HG03521 (cell line): ENCODE results near the gene PHEX.

Source experiments
- ATAC-seq: cut with Tn5 transposase; IDR thresholded peaks from one replicate; pipeline ENCODE4 v1.9.1; 2021; ENCODE audit warnings: mild to moderate bottlenecking, moderate library complexity; ENCODE audit not compliant: unreplicated experiment

Gene PHEX

GRCh38 chrX:22039541-22039940, 7.4 kb downstream of the PHEX start:
- no peak for ATAC-seq

- no peak for ATAC-seq
These were observed 8.1 kb downstream of the PHEX start for GRCh38 chrX:22040184-22040583.

GRCh38 chrX:22041907-22042530, 9.9 kb downstream of the PHEX start:
- ATAC-seq: no peak

GRCh38 chrX:22043872-22044271, 11.7 kb downstream of the PHEX start:
- no peak for ATAC-seq

DNA sequence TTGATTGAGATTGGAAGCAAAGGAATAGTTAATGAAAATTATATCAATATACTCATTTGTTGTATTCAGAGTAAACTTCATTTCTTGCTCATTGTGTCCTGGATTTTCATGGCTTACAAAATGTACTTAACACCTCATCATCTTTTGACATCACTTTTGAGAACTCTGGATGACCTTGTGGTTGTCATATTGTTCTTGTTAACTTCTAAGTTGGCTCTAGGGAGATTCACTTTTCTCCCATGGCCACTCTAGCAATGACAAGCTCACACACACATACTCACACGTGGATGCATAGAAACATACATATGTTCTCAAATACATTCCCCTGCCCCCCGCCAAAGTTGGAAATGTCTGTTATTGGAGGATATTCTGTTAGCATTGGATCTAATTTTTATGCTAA, 15.3 kb downstream of the PHEX start:
- ATAC-seq: no peak

GRCh38 chrX:22053481-22053880, 21.4 kb downstream of the PHEX start:
- ATAC-seq: no peak

GRCh38 chrX:22056235-22056634, 24.1 kb downstream of the PHEX start:
- no peak for ATAC-seq

- ATAC-seq: no peak
These were observed 25.5 kb downstream of the PHEX start for GRCh38 chrX:22057667-22058066.

GRCh38 chrX:22059775-22060174, 27.6 kb downstream of the PHEX start:
- no peak for ATAC-seq

- ATAC-seq: peak; percentile 47
These were observed 28.5 kb downstream of the PHEX start for GRCh38 chrX:22060415-22061280.

DNA sequence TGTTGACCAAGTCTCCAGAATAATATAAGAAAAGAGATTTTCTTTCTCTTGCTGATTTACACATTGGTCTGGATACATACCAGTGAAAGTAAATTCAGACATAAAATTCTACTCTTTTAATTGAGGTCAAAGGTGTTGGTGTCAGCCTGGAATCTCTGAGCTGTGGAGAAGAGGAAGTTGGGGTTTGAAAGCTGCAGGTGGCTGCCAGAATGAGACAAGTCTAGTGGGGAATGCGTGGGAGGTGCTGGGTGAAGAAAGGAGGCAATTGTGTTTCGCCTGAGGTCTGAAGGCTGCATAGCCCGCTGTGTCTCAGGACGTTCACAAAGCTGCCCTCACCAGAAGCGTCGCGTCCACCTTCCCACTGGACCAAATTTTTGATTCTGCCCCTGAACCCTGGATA, 31.2 kb downstream of the PHEX start:
- peak; percentile 69 for ATAC-seq

- ATAC-seq: no peak
These were observed 37.5 kb downstream of the PHEX start for GRCh38 chrX:22069586-22069985.

DNA sequence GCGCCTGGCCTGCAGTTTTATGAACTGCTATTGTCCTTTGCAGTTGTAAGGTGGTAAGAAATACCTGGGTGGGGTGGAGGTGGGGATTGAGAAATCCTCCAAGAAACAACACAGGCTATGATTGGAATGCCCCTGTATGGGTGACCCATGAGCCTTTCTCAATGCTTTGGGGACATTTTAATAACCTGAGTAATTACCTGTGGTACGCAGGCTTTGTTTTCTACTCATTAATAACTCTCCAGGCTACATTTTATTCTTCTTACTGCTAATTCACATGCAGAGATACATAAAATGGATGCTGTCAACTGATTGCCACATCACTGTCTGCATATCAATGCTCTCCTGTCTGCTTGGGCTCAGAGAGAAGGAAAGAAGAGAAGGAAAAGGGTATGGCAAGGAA, 41.8 kb downstream of the PHEX start:
- no peak for ATAC-seq

- ATAC-seq: no peak
These were observed 46.0 kb downstream of the PHEX start for GRCh38 chrX:22078117-22078516.

DNA sequence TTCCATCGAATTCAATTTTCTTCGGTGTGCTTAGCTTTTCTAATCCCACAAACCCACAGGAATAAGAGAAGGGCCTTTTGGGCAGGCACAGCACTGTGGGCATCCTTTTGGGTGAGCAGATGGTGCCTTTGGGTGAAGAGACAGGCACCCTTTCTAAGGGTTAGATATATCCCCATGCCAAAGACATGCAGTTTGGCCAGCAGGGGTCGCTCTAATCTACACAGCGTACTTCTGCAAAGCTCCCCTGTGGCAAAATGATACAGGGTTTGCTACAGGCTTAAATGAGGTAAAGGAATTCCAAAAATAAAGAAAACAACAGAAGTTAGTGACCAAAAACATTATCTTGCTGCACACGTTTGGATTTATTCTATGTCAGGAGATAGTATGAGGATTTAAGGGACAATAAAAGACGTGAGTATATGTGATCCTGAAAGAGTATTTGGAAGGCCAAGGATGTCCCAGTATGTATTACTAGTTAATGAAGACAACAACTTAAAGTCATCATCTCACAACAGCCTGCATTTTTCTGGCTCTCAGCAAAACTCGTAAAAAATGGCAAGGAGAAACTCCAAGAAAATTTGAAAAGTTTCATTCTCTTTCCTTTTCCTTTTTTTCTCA, 49.5 kb downstream of the PHEX start:
- no peak for ATAC-seq

- no peak for ATAC-seq
These were observed 53.9 kb downstream of the PHEX start for GRCh38 chrX:22086003-22086402.

- ATAC-seq: no peak
These were observed 55.0 kb downstream of the PHEX start for GRCh38 chrX:22087011-22087557.

DNA sequence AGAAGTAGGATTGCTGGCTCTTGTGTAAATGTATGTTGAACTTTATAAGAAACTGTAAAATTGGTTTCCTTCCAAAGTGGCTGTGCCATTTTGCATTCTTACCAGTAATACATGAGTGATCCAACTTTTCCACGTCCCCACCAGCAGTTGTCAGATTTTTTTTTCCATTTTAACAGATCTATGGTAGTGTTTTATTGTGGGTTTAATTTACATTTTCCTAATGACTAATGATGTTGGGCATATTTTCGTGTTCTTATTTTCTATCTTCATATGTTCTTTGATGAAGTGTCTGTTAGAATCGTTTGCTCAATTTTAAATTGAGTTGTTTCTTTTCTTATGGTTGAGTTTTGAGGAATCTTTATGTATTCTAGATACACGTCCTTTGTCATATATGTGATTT, 56.2 kb downstream of the PHEX start:
- ATAC-seq: no peak

- no peak for ATAC-seq
These were observed 58.1 kb downstream of the PHEX start for GRCh38 chrX:22090181-22090580.

DNA sequence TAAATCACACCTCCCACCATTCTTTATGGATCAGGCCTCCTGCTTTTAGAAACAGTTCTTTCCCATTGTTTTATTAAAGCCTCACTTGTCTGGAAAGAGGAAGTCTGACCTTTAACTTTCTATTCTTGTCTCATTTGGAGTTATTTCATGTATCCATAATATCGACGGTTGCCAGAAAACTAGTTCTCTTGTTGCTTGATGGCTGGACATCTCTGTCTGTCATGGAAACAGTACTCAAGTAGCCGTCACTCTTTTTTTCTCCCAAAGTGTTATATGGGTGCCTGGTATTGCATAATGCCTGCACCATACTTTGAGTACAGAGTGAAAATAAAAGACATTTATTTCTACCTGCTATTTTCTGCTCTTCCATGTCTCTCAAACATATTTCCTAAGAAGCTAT, 61.4 kb downstream of the PHEX start:
- ATAC-seq: no peak

- ATAC-seq: no peak
These were observed 63.2 kb downstream of the PHEX start for GRCh38 chrX:22095286-22095685.

- ATAC-seq: no peak
These were observed 63.7 kb downstream of the PHEX start for GRCh38 chrX:22095856-22096255.
